ENCODE measurements around the gene GNA14. TPM values are rescaled to one million over a fixed set of nuclear protein-coding genes. Genes with fewer than 3 reads are reported as not detected.
A peak's percentile ranks its signal among the peaks of the same experiment; 100 is the strongest.

Gene GNA14
- polyA plus RNA-seq, 1 experiment = 0.22 TPM

DNA sequence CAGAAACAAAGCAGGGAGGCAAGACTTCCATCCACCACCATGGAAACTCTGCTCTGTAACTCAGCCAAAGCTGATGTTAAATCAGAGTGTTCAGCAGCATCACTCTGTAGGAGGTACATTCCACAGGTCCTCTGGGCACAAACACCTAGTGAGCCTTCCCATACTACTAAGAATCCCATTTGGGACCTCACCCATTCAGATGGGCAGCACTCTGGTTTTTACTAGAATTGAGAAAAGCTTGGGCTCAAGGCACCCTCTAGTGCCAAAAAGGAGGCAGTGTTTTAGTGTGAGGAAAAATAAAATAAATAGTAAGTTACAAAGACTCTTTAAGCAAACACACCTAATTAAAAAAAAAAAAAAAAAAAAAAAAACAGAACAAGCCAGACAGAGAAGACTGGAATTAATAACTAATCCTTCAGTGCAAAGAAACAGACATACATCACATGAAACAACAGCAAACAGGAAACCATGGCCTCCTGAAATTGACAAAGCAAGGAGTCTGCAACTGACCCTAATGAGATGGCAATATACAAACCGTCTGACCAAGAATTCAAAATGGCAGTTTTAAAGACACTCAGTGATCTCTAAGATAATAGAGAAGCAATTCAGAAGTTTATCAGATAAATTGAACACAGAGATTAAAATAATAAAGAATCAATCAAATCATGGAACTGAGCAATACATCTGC is 159.5 kb downstream of the GNA14 start:
- TF ChIP-seq, protein P1, sequence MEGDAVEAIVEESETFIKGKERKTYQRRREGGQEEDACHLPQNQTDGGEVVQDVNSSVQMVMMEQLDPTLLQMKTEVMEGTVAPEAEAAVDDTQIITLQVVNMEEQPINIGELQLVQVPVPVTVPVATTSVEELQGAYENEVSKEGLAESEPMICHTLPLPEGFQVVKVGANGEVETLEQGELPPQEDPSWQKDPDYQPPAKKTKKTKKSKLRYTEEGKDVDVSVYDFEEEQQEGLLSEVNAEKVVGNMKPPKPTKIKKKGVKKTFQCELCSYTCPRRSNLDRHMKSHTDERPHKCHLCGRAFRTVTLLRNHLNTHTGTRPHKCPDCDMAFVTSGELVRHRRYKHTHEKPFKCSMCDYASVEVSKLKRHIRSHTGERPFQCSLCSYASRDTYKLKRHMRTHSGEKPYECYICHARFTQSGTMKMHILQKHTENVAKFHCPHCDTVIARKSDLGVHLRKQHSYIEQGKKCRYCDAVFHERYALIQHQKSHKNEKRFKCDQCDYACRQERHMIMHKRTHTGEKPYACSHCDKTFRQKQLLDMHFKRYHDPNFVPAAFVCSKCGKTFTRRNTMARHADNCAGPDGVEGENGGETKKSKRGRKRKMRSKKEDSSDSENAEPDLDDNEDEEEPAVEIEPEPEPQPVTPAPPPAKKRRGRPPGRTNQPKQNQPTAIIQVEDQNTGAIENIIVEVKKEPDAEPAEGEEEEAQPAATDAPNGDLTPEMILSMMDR (IDR thresholded peaks at IDR 0.05; ENCODE audit: insufficient read depth, low read depth, low read length) = peak; percentile 64

DNA sequence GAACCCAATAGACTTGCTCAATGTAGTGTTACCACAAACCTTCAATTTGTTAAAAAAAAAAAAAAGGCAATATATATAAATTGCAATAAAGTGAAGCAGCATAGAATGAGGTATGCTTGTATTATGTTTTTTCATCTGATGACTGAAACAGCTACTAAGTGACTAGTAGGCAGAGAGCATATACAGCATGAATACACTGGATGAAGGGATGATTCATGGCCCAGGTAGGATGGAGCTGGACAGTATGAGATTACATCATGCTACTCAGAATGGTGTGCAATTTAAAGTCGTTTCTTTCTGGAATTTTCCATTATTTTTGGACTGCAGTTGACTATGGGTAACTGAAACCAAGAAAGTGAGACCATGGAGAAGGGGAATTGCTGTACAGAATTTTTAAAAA is 161.2 kb downstream of the GNA14 start:
- ChIA-PET CTCF (interaction anchor here (1.0 to 5.5 kb wide), 6 partner anchors 10 to 53 kb away, joined by 4 to 53 read pairs (median 6); no protein-coding TSS in a partner anchor), POLR2A (interaction anchor here (0.6 kb wide), 1 partner anchor 20 kb away, joined by 3 read pairs; no protein-coding TSS in a partner anchor)
- TF ChIP-seq, protein P1 (IDR thresholded peaks at IDR 0.05; ENCODE audit: insufficient read depth, low read depth, low read length) = no peak
- no peaks in the 10 kb centered on the region for H3K36me3 ChIP-seq (ENCODE audit: control insufficient read depth, insufficient read depth, low read length)
- no peak overlapping the region for H3K4me3 ChIP-seq (ENCODE audit: low read depth, low read length)
- DNase-seq (ENCODE audit: low read depth) = no peak
- H3K27me3 ChIP-seq (ENCODE audit: control insufficient read depth, insufficient read depth, low read length) = no peaks in the 10 kb centered on the region

More for the DNA sequence above, 159.5 kb downstream of the GNA14 start:
- CTCF ChIA-PET = interaction anchor here (0.6 to 5.5 kb wide), 11 partner anchors 11 to 547 kb away, joined by 3 to 53 read pairs (median 5); no protein-coding TSS in a partner anchor
- H3K4me3 ChIP-seq (ENCODE audit: low read depth, low read length) = no peak overlapping the region
- H3K36me3 ChIP-seq (ENCODE audit: control insufficient read depth, insufficient read depth, low read length) = no peaks in the 10 kb centered on the region
- DNase-seq (ENCODE audit: low read depth) = no peak
- no peaks in the 10 kb centered on the region for H3K27me3 ChIP-seq (ENCODE audit: control insufficient read depth, insufficient read depth, low read length)
- POLR2A ChIA-PET = no interaction called here

DNA sequence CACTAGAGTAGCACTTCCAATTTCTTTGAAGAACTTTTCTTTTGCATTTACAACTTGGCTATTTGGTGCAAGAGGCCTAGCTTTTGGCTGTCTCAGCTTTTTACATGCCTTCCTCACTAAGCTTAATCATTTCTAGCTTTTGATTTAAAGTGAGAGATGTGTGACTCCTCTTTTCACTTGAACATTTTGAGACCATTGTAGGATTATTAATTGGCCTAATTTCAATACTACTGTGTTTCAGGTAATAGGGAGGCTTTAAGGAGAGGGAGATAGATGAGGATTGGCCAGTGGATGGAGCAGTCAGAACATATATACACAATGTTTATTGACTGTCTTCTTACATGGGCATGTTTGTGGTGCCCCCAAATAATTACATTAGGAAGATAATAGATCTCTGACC is 161.7 kb downstream of the GNA14 start:
- CTCF ChIA-PET = interaction anchor here (0.7 to 5.5 kb wide), 9 partner anchors 12 to 549 kb away, joined by 3 to 53 read pairs (median 5); no protein-coding TSS in a partner anchor
- POLR2A ChIA-PET = no interaction called here

DNA sequence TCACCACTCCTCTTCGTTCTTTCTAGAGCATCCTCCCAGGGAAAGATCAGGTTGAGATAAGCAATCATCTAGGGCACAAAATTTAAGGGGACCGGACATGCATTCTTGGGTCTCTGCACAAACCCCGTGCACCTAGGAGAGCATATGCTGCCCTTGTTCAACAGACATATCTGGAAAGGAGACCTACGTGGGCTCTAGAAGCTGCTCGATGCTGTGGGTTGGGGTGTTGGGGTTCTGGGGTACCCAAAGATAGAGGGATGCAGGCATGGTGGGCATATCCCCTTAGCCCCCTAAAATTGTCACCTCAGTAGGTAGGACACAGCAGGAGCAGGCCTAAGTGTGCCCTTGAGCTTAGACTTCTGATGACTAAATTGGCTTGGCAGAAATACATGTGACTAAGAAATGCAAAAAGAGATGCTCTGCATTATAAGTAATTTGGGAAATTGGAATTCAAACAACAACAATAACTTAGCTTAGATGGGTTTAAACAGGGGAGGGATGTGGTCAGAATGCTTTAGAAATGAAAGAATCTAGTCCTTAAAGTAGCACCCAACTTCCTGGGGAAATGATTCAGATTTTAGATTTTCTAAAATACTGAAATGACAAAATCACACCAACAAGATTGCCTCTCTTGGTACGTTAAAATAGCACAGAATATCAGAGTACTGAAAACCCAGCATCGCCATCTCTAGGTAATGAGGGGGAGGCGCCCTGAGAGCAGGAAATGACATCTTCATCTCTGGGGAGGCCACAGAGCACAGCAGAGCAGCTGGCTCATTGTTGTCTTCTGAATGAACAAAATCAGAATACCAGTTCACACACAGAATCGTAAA is 172.3 kb downstream of the GNA14 start:
- Histone ChIP-seq H3K4me3 (ENCODE audit: low read depth, low read length) (no peak overlapping the region), H3K27me3 (ENCODE audit: control insufficient read depth, insufficient read depth, low read length) (no peaks in the 10 kb centered on the region), H3K36me3 (ENCODE audit: control insufficient read depth, insufficient read depth, low read length) (no peaks in the 10 kb centered on the region)
- CTCF ChIA-PET = interaction anchor here (0.6 to 1.2 kb wide), 5 partner anchors 13 to 94 kb away, joined by 3 to 5 read pairs (median 4); no protein-coding TSS in a partner anchor
- DNase-seq (ENCODE audit: low read depth) = no peak
- POLR2A ChIA-PET = no interaction called here
- TF ChIP-seq, protein P1 (IDR thresholded peaks at IDR 0.05; ENCODE audit: insufficient read depth, low read depth, low read length) = no peak

More for the DNA sequence above, 161.7 kb downstream of the GNA14 start:
- TF ChIP-seq, protein P1 (IDR thresholded peaks at IDR 0.05; ENCODE audit: insufficient read depth, low read depth, low read length) = no peak
- Histone ChIP-seq H3K27me3 (ENCODE audit: control insufficient read depth, insufficient read depth, low read length) (no peaks in the 10 kb centered on the region), H3K36me3 (ENCODE audit: control insufficient read depth, insufficient read depth, low read length) (no peaks in the 10 kb centered on the region), H3K4me3 (ENCODE audit: low read depth, low read length) (no peak overlapping the region)
- no peak for DNase-seq (ENCODE audit: low read depth)

DNA sequence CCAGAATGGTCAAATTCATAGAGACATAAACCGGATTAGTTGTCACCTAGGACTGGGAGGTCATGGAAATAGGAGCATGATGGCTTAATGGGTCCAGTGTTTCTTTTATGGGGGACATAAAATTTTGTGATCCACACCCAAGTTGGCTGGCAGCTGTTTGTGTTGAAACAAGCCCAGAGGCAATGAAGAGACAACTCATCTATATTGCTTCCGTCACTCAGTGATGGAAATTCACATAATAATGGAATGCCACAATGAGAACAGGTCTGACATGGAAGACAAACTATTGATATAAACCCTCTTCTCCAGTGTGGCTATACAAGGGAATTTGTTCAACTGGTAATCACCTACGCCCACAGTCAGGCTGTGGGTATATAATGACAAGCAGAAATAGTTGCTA is 173.2 kb downstream of the GNA14 start:
- Histone ChIP-seq H3K4me3 (ENCODE audit: low read depth, low read length) (no peak overlapping the region), H3K27me3 (ENCODE audit: control insufficient read depth, insufficient read depth, low read length) (no peaks in the 10 kb centered on the region), H3K36me3 (ENCODE audit: control insufficient read depth, insufficient read depth, low read length) (no peaks in the 10 kb centered on the region)
- no peak for DNase-seq (ENCODE audit: low read depth)
- ChIA-PET POLR2A (no interaction called here), CTCF (no interaction called here)
- TF ChIP-seq, protein P1 (IDR thresholded peaks at IDR 0.05; ENCODE audit: insufficient read depth, low read depth, low read length) = no peak
